Effector CD8-positive, alpha-beta T cell (primary cell): ENCODE measurements around the gene ANO10.
"Not testable (repeated sequence)": the region's sequence is repeated elsewhere in the genome, so short reads cannot be mapped to it uniquely, and the experiment has no call there.

Source experiments
- DNase-seq: peaks from one replicate; lab custom pipeline; 2025; lab: John Stamatoyannopoulos, UW

The ANO10 gene

GRCh38 chr3:43518515-43518914 lies 103.3 kb downstream of the ANO10 start:
- not testable (repeated sequence) for DNase-seq

- no peak for DNase-seq
These were observed 105.7 kb downstream of the ANO10 start for GRCh38 chr3:43515970-43516635.

GRCh38 chr3:43515208-43515917 lies 106.4 kb downstream of the ANO10 start:
- DNase-seq: no peak

- no peak for DNase-seq
These were observed 108.9 kb downstream of the ANO10 start for GRCh38 chr3:43512754-43513404.

GRCh38 chr3:43506644-43507043 lies 115.2 kb downstream of the ANO10 start:
- no peak for DNase-seq

GRCh38 chr3:43505351-43505750 lies 116.5 kb downstream of the ANO10 start:
- DNase-seq: no peak

GRCh38 chr3:43503067-43503728 lies 118.6 kb downstream of the ANO10 start:
- no peak for DNase-seq

- no peak for DNase-seq
These were observed 122.6 kb downstream of the ANO10 start for GRCh38 chr3:43499256-43499655.

- no peak for DNase-seq
These were observed 123.9 kb downstream of the ANO10 start for GRCh38 chr3:43497905-43498365.

GRCh38 chr3:43497422-43497821 lies 124.4 kb downstream of the ANO10 start:
- no peak for DNase-seq

GRCh38 chr3:43496740-43497375 lies 125.0 kb downstream of the ANO10 start:
- DNase-seq: no peak

- DNase-seq: not testable (repeated sequence)
These were observed 128.9 kb downstream of the ANO10 start for GRCh38 chr3:43492932-43493331.

- DNase-seq: not testable (repeated sequence)
These were observed 130.0 kb downstream of the ANO10 start for GRCh38 chr3:43491807-43492206.

GRCh38 chr3:43490640-43491185 lies 131.1 kb downstream of the ANO10 start:
- no peak for DNase-seq

GRCh38 chr3:43489930-43490329 lies 131.9 kb downstream of the ANO10 start:
- DNase-seq: no peak

GRCh38 chr3:43485931-43486330 lies 135.9 kb downstream of the ANO10 start:
- no peak for DNase-seq

GRCh38 chr3:43484926-43485488 lies 136.8 kb downstream of the ANO10 start:
- DNase-seq: no peak

- DNase-seq: no peak
These were observed 140.4 kb downstream of the ANO10 start for GRCh38 chr3:43481375-43481774.

GRCh38 chr3:43478839-43479238 lies 143.0 kb downstream of the ANO10 start:
- not testable (repeated sequence) for DNase-seq

GRCh38 chr3:43478118-43478785 lies 143.6 kb downstream of the ANO10 start:
- DNase-seq: no peak

- DNase-seq: peak; percentile 20
These were observed 144.2 kb downstream of the ANO10 start for GRCh38 chr3:43477600-43477999.
